GM19043 (cell line): Measurements from ENCODE around the gene PUS1.
"Not testable (repeated sequence)": the region's sequence is repeated elsewhere in the genome, so short reads cannot be mapped to it uniquely, and the experiment has no call there.

Experiments
- ATAC-seq: cut with Tn5 transposase; IDR thresholded peaks from one replicate; pipeline ENCODE4 v1.9.1; 2021; ENCODE audit warnings: low read depth; ENCODE audit not compliant: unreplicated experiment

PUS1 gene

DNA sequence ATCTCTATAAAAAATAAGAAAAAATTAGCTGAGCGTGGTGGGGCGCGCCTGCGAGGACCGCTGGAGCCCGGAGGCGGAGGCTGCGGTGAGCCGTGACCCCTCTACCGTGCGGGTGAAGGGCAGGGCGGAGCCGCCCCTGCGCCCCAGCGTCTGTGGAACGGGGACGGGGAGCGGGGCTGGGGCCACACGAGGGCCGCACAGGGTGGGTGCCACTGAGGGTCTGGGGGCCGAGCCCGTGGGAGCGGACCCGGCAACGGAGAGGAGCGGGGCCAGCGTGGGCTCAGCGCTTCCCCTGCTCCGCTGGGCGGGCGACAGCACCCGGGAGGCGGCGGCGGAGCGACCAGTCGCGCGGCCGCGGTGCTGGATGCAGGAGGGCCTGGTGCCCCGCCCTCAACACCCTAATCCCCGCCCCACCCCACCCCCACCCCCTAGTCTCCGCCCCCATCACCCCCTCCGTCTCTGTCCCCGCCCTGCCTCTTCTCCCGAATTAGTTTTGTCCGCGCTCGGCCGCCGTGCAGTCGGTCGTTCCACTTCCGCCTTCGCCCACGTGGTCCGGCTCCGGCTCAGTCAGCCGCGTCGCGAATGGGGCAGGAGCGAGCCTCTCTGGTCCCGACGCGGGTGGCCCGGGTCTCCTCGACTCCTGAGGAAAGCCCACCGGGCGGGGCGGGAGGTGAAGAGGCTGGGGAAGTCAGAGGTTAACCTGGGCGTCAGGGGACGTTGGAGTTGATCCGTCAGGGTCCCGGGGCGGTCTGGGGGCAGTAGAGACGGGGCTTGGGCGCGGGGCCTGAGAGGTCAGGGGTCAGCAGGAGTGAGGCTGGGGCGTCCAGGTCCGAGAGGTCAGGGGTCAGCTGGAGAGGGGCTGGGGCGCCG, at the start of gene PUS1:
TSS of gene PUS1 (plus strand) at position 566 of the 870 bp plus-strand sequence. CDS start 447 bp downstream, outside the sequence.
- peak; percentile 56 for ATAC-seq

DNA sequence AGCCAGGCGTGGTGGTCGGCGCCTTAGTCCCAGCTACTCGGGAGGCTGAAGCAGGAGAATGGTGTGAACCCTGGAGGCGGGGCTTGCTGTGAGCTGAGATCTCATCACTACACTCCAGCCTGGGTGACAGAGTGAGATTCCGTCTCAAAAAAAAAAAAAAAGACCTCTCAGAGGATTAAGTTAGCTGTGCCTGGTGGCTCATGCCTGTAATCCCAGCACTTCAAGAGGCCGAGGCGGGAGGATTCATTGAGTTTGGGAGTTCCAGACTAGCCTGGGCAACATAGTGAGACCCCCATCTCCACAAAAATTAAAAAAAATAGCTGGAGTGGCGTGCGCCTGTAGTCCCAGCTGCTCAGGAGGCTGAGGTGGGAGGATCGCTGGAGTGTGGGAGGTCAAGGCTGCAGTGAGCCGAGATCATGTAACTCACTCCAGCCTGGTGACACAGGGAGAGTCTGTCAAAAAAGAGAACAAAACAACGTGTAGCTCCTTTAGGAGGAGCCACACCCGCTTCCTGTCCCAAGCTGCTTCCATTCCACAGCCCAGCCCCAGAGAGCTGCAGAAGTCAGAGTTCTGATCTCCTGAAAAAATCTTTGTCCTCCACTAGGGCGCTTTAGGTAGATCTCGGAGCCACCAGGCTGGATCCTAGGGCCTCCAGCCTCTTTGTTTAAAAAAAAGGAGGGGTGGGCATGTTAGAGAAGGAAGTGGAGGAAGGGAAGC, 46.1 kb upstream of the PUS1 start:
- ATAC-seq = no peak

DNA sequence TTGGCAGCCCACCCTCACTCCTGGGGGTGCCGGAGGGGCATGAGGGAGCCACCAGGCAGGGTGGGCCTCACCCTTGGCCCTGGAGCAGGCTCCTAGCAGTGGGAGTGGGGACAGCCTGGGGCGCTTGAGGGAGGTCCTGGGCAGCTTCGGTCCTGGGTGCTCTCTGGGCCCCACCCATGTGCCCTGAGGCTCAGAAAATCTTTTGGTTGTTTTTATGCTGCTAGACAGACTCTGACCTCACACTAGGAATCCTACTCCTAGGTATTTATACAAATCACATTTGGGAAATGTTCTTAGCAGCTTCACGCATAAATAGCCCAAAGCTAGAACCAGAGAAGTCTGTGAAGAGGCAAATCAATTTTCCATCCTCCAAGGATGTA, 45.6 kb upstream of the PUS1 start:
- no peak for ATAC-seq

DNA sequence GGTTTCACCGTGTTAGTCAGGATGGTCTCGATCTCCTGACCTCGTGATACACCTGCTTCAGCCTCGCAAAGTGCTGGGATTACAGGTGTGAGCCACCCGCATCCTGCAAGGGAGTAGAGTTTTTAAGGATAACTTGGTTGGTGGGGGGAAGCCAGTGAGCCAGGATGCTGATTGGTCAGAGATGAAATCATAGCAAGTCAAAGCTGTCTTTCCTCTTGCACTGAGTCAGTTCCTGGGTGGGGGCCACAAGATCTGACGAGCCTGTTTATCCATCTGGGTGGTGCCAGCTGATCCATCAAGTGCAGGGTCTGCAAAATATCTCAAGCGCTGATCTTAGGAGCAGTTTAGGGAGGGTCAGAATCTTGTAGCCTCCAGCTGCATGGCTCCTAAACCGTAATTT, 44.0 kb upstream of the PUS1 start:
- not testable (repeated sequence) for ATAC-seq

DNA sequence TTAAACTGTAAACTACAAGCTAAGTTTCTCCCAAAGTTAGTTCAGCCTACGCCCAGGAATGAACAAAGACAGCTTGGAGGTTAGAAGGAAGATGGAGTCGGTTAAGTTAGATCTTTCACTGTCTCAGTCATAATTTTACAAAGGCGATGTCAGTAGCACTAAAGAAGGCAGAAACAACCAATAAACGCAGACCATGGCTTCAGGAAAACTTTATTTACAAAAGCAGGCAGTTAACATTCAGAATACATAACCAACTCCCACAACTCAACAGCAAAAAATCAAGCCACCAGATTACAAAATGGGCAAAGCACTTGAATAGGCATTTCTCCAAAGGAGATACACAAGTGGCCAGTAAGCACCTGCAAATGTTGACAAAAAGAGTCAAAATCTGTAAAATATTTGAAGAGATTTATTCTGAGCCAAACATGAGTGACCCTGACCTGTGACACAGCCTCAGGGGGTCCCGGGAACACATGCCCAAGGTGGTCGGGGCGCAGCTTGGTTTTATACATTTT, 43.5 kb upstream of the PUS1 start:
- no peak for ATAC-seq

DNA sequence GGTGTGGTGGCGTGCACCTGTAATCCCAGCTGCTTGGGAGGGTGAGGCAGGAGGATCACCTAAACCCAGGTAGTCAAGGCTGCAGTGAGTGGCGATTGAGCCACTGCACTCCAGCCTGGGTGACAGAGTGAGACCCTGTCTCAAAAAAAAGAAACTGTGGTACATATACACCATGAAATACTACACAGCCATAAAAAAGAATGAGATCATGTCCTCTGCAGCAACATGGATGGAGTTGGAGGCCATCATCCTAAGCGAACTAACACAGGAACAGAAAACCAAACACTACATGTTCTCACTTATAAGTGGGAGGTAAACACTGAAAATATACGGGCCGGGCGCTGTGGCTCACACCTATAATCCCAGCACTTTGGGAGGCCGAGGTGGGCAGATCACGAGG, 37.4 kb upstream of the PUS1 start:
- not testable (repeated sequence) for ATAC-seq

DNA sequence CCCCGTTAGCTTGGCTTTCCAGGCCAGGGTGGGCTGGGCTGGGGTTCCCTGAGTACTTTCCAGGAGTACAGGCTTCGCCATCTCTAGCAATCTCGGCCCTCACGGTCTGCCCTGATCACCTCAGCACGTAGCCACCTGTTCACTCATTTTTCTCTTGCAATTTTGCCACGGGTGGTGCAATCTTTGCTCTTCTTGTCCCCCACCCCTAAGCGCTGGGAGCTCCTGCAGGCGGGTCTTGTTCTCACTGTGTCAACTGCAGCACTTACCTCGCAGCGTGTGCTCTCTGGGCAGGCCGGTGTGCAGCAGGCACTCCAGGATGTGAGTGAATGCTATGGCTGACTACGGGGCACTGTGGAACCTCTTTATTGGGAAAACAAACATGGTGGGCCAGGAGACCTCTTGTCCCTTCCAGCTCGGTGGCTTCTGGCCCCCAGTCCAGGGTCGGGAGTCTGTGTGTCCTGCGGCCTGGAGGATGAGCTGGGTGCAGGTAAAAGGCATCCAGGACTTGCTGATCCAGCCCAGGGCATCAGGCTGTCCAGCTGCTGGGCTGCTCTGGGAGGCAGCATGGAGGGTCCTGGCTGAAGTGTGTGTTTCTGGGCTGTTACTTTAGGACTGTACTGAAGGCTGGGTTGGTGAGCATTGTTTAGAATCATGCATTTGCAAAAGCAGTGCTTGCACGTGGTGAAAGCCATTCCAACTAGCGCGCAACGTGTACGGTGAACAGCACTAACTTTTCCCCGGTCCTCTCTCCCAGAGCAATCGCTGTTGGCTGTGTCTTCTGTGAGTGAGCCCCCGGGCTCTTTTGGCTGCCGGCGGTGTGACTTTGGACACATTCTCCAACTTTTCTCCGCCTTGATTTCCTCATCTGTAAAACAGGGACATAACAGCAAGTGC, 36.1 kb upstream of the PUS1 start:
- no peak for ATAC-seq

DNA sequence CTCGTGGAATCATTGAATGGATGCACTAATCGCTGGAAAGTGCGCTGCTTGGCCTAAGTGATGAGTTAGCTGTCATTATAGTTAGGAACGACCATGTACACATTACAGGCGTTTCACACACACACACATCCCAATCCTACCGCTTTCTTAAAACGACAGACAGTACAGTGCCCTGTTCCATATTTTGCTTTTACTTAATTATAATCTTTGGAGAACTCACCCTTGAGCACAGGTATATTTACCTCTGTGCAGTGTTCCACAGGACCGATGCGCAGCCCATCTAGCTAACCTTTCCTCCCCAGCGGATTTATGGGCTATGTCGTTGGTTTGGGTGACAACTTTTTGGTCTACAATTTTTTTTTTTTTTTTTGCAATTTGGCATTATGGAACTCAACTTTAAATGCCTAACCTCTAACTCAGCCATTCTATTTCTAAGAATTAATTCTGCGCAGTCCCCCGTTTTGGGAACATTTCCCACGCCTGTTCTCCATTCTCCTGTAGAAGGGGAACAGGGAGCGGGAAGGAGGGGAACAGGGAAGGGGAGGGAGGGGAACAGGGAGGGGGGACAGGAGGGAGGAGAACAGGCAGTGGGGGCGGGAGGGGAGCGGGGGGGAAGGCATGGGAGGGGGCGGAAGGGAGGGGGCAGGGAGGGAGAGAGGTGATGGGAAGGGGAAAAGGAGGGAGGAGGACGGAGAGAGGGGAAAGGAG, 35.3 kb upstream of the PUS1 start:
- ATAC-seq = no peak

DNA sequence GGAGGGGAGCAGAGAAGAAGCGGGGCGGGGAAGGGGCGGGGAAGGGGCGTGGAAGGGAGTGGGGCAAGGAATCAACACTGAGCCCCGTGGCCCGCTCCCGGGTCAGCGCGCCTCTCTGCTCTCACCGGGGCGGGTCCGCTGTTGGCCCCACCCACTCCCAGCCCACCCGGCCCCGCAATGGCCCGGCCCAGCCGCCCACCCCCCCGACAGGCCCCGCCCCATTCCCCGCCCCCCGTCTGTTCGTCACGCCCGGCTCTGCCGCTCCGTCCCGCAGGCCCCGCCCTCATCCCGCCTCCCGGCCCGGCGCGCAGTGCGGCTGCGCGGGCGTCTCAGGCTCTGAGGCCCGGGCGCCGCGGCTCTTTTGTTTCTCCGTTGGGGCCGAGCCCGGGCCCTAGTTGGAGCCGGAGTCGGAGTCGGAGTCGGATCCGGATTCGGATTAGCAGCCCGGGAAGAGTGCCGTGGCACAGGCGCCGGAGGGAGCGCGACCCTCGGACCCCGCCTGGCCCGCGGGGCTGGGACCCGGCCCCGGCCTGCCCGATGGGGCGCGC, 34.7 kb upstream of the PUS1 start, which contains the start of gene ULK1:
TSS of gene ULK1 (plus strand) at position 310 of the 548 bp plus-strand sequence. CDS start 380 bp downstream, outside the sequence.
- peak; percentile 69 for ATAC-seq

DNA sequence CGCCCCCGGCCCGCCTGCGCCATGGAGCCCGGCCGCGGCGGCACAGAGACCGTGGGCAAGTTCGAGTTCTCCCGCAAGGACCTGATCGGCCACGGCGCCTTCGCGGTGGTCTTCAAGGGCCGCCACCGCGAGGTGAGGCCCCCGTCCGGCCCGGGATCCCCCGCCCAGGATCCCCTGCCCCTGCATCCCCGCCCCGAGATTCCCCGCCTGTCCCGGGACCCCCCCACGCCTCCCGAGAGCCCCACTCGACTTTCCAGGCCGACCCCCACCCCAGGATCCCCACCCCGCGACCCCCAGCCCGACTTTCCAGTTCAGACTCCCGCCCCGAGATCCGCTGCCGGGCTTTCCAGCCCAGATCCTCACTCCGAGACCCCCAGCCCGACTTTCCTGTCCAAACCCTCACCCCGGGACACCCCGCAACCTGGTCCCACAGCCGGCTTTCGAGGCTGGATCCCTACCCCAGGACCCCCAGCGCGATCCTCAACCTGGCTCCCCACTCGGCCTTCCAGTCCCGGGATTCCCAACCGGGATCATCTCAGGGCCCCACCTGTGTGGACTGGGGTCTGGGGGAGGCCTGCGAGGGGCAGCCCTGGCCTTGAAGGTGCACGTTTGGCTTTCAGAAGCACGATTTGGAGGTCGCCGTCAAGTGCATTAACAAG, 34.0 kb upstream of the PUS1 start:
- ATAC-seq = no peak

DNA sequence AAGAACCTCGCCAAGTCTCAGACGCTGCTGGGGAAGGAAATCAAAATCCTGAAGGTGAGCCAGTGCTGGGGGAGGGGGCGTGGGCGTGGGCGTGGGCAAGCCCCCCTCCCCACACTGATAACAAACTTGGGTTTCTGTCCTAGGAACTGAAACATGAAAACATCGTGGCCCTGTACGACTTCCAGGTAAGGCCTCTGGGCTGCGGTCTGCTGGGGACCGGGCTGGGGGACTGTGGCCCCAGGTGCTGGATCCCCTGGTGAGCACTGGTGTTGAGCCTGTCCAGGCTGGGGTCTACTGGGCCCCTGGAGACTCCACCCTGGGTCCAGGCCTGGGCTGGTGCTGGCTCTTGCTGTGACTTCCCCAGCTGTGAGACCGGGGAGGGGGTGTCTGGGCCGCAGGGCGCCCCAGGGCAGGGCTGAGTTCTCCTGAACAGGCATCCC, 33.4 kb upstream of the PUS1 start:
- ATAC-seq = peak; percentile 6

DNA sequence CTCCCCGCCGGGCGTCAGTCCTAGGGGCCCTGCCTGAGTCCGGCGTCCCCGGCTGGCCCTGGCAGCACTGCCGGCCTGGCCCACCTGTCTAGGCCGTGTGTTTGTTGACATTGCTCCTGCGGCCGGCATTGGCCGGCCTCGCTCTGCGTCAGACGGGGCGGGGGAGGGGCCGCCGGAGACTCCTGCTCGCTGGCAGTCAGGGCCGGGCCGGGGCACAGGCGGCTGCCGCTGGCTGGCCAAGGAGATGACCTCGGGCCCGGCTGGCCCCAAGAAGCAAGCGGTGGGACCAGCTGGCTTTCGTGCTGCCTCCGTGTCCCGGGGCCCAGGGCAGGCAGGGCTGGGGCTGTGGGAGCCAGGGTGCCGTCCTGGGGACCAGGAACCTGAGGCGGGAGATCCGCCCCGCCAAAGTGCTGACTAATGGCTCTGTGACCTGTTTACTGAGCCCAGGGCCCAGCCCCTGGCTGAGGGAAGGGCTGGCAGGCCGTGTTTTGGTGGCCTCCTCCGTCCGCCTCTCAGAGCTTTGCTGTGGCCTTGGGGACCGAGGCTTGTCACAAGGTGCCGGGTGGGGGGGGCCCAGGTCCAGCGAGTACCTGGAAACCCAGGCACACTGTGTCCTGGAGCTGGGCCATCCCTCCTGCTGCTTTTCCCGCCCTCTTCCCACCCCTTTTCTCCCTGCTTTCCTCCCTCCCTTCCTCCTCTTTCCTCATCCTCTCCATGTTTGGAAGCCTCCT, 32.8 kb upstream of the PUS1 start:
- ATAC-seq = peak; percentile 59

DNA sequence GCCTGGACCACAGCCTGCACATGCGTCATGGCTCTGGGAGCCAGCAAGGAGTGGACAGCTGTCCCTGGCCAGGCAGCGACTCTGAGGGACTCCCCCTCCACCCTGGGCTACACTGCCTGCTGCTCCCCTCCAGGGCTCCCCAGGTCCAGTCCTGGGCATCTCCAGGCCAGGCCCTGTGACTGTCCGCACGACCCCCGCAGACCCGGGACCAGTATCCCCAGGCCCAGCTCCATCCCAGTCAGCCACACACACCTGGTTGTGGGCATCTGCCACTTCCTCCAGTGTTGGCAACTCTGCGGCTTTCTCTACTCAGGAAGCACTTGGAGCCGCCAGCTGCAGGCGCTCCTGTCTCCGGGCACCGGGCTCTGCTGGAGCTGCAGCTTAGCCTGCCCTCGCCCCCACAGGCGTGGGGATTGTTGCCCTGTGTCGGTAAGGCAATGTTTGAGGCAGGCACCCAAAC, 32.2 kb upstream of the PUS1 start:
- ATAC-seq = no peak

DNA sequence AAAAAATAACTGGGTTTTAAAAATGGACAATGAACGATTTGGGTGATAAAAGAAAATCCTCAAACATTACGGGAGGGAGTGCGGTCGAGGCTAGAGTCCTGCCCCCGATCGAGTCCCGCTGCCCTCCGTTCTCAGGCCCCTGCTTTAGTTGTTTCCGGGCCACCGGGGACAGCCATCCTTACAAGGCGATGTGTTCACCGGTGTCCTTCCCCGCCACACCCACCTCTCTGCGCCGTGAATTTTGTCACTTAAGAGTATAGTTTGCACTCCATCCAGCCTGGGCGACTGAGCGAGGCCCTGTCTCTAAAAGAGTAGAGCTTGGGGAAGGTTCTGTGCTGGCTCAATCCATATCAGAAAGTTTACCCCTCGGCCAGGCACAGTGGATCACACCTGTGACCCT, 31.8 kb upstream of the PUS1 start:
- ATAC-seq = no peak

DNA sequence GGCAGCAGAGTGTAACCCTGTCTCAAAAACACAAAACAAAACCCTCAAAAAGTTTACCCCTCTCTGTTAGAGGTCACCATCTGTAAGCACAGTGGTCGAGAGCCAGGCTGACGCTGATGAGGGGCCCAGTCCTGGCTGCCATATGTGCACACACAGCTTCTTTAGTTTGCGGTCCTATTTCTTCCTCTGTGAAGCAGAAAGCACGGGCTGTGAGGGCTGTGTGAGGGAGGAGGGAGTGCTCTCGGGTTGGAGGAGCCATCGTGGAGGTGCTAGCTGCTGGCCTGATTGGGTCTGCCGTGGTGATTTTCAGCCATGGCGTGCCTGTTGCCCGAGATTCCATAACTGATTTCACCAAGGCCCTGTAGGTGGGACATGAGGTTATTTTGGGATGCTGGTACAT, 31.2 kb upstream of the PUS1 start:
- no peak for ATAC-seq

DNA sequence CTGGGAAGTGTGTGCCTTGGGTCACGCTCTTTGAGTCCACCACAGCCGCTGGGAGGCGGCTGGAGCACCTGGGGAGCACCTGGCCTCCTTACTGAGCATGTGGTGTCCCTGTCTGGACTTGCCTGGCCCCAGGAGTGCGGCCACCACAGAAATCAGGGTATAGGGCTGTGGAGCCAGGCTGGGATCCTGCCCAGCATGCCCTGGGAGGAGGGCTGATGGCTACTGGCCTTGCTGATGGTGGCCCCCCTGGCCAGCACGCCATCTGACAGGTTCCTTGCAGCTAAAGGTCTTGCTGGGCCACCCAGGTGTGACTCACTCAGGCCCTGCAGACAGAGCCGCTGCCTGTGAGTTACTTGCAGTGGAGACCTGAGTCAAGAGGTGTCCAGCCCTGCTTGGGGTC, 28.7 kb upstream of the PUS1 start:
- no peak for ATAC-seq

DNA sequence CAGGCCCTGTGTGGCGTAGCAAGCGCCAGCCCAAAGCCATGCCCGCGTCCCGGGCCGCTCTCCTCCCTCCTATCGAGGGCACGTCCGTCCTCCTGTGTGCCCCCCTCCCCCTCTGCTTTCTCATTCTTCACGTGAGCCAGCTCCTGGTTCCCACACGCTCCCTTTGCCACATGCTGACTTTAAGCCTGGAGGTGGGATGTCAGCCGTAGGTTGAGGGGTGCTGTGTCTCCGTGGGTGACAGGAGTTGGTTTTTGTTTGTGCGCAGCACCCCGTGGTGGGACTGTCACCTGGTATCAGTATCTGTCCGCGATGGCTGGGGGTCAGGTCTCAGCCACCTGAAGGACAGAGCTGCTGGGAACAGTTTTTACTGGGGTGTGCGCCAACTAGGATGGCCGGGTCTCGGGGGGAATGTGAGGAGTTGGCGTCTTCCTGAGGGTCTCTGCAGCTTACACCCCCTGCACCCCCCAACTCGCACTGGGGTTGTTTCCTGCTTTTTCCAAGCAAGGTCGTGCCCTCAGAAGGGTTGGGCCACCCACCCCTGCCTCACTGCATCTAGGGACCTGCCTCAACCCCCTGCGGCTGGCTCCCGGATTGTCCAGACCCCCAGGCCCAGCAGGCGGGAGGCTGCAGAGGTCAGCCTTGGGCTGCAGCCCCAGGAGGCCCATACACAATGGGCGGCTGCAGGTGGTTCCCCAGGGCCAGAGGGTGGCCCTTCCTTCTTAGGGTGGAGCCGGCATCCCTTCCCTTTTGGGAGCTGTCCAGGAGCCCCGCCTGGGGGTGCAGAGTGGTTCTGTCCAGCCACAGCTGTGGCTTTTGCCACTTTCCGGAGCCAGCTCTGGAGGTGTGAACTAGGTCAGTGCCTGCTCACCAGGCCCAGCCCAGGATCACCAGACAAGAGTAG, 27.4 kb upstream of the PUS1 start:
- no peak for ATAC-seq
